LNCaP clone FGC (cell line): ENCODE results near the gene DLG4.

ENCODE experiments used
- DNase-seq: peaks from one replicate; pipeline ENCODE4 v3.0.0-alpha.2; 2011; ENCODE audit warnings: low read depth
- H3K4me3 ChIP-seq: 2 replicates; pipeline ENCODE4 v1.5.1; 2011; ENCODE audit warnings: mild to moderate bottlenecking, low read depth, low read length, control low read depth
- CTCF ChIP-seq: IDR thresholded peaks from 2 replicates; pipeline ENCODE4 v1.5.1; 2012; ENCODE audit warnings: mild to moderate bottlenecking; ENCODE audit not compliant: control insufficient read depth, insufficient read depth; ENCODE audit errors: extremely low read depth

The DLG4 gene

GRCh38 chr17:7222093-7222971 is 2.7 kb upstream of the DLG4 start:
- no peak overlapping the region for H3K4me3 ChIP-seq
- no peak for DNase-seq
- TF ChIP-seq CTCF: no peak

GRCh38 chr17:7221278-7222092 is 1.8 kb upstream of the DLG4 start:
- peak overlapping the region; percentile 71 for H3K4me3 ChIP-seq
- no peak for DNase-seq
- no peak for TF ChIP-seq CTCF

- peak; percentile 64 for DNase-seq
- peak; percentile 43 for TF ChIP-seq CTCF
- H3K4me3 ChIP-seq: peak overlapping the region; percentile 71
Measured at GRCh38 chr17:7220593-7221277, 1.1 kb upstream of the DLG4 start.

GRCh38 chr17:7219229-7219811 is 316 bp downstream of the DLG4 start:
- TF ChIP-seq CTCF: no peak
- no peak for DNase-seq
- H3K4me3 ChIP-seq: peak overlapping the region; percentile 71

GRCh38 chr17:7218758-7219157 is 878 bp downstream of the DLG4 start:
- no peak for DNase-seq
- no peak for TF ChIP-seq CTCF
- H3K4me3 ChIP-seq: no peak overlapping the region; the same call in 1 of the 2 replicates

- TF ChIP-seq CTCF: no peak
- no peak for DNase-seq
- H3K4me3 ChIP-seq: no peak overlapping the region
Measured at GRCh38 chr17:7218166-7218565, 1.5 kb downstream of the DLG4 start.
